GM21526 (cell line): Measurements from ENCODE around the gene TBX10.
"Not testable (repeated sequence)": the region's sequence is repeated elsewhere in the genome, so short reads cannot be mapped to it uniquely, and the experiment has no call there.

Experiments used
- ATAC-seq: cut with Tn5 transposase; IDR thresholded peaks from one replicate; pipeline ENCODE4 v1.9.1; 2021; ENCODE audit warnings: moderate library complexity; ENCODE audit not compliant: unreplicated experiment, low FRiP score

Gene TBX10

DNA sequence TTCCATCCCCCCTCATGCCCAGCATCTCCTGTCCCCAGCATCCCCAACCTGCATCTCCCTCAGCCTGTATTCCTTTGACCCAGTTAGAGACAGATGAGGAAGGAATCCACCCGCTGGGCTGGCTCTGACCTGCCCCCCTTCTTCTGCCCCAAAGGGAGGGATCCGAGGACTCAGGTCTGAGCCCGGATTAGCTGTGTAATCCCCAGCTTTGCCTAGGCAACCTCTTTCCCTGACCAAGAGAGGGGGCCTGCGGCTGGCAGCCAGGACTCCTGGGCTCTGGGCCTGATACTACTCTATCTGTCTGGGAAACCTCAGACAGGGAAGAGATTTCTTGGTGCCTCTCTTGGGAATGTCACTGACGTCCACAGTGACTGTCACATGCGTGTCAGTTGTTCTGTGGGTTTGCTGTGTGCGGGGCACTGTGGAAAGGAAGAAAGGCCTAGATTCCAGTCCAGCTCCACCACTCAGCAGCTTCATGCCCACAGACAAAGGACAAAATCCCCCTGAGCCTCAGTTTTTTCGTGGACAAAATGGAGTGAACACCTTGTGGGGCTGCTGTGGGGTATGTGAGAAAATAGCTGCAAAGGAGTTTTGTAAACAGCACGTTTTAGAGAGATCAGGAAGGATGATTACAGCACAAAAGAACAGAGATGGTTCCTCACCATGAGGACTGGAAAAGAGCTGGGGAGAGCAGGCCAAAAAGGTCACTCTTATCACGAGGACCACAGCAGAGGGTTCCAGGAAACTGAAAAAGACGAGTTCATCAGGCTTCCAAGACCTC, 34.1 kb downstream of the TBX10 start:
- no peak for ATAC-seq

- ATAC-seq, result no peak
Observed at GRCh38 chr11:67604815-67605214, 34.7 kb downstream of the TBX10 start.

- ATAC-seq, result not testable (repeated sequence)
Observed at GRCh38 chr11:67604119-67604518, 35.4 kb downstream of the TBX10 start.

GRCh38 chr11:67601098-67601497, 38.5 kb downstream of the TBX10 start:
- no peak for ATAC-seq

- no peak for ATAC-seq
Observed at GRCh38 chr11:67600324-67601029, 39.1 kb downstream of the TBX10 start.

DNA sequence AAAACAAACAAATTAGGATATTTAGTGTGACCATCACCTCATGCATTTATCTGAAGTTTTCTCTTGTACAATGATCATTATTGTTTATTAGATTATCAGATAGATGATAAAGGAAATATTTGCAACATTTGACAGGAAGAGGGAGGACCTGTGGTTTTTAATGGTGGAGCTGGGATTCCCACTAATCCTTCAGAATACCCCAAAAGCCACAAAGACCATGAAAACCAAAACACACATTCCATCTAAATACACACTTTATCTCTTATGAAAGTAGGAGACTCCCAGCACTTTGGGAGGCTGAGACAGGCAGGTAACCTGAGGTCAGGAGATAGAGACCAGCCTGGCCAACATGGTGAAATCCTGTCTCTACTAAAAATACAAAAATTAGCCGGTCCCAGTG, 40.4 kb downstream of the TBX10 start:
- ATAC-seq, result no peak

DNA sequence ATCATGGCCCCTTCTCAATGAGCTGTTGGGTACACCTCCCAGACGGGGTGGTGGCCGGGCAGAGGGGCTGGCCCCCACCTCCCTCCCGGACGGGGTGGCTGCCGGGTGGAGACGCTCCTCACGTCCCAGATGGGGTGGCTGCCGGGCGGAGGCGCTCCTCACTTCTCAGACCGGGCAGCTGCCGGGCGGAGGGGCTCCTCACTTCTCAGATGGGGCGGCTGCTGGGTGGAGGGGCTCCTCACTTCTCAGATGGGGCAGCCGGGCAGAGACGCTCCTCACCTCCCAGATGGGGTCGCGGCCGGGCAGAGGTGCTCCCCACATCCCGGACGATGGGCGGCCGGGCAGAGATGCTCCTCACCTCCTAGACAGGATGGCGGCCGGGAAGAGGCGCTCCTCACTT, 41.6 kb downstream of the TBX10 start:
- not testable (repeated sequence) for ATAC-seq

DNA sequence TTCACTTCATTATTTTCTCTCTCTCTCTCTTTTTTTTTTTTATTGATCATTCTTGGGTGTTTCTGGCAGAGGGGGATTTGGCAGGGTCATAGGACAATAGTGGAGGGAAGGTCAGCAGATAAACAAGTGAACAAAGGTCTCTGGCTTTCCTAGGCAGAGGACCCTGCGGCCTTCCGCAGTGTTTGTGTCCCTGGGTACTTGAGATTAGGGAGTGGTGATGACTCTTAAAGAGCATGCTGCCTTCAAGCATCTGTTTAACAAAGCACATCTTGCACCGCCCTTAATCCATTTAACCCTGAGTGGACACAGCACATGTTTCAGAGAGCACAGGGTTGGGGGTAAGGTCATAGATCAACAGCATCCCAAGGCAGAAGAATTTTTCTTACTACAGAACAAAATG, 42.1 kb downstream of the TBX10 start:
- not testable (repeated sequence) for ATAC-seq

GRCh38 chr11:67596753-67597300, 42.7 kb downstream of the TBX10 start:
- ATAC-seq, result no peak

GRCh38 chr11:67594480-67594879, 45.1 kb downstream of the TBX10 start:
- no peak for ATAC-seq

DNA sequence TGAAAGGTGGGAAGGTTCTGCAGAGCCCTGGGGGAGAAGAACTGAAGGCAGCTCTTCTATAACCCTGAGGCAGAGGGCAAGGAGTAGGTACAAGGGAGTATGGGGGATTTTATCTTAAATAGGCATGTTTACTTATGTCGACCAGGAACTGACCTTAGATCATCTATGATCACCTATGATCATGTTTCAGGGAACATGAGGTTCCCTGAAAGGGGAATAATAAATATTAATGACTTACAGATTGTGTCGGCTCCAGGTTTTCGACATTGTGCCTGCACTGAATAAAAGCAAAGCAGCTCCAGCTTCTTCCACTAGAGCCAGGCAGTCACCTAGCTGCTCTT, 46.0 kb downstream of the TBX10 start:
- ATAC-seq, result no peak

GRCh38 chr11:67592880-67593564, 46.5 kb downstream of the TBX10 start:
- ATAC-seq, result no peak

DNA sequence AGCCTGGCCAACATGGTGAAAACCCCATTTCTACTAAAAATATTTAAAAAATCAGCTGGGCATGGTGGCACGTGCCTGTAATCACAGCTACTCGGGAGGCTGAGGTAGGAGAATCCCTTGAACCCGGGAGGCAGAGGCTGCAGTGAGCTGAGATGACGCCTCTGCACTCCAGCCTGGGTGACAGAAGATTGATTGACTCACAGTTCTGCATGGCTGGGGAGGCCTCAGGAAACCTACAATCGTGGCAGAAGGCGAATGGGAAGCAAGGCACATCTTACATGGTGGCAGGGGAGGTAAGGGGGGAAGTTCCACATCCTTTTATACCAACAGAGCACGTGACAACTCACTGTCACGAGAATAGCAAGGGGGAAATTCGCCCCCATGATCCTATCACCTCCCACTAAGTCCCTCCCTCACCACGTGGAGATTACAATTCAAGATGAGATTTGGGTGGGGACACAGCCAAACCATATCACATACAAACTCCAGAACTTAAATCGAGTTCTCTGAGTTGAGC, 50.6 kb downstream of the TBX10 start:
- not testable (repeated sequence) for ATAC-seq

DNA sequence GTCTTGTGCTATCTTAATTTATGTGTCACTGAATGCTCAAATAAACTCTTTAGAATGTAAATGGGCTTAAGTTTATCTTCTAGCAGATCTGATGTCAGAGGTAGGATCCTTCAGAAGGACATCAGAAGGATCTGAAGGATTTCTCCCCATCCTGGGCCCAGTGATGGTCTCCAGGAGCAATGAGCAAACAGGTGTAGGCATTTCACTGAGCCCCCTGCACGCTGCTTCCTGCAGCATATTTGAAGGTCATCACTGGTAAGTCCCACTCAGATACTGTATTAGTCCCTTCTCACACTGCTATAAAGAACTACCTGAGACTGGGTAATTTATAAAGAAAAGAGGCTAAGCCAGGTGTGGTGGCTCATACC, 51.4 kb downstream of the TBX10 start:
- peak; percentile 36 for ATAC-seq

GRCh38 chr11:67586568-67587250, 52.9 kb downstream of the TBX10 start:
- no peak for ATAC-seq

GRCh38 chr11:67585911-67586310, 53.7 kb downstream of the TBX10 start:
- no peak for ATAC-seq

GRCh38 chr11:67584881-67585873, 54.4 kb downstream of the TBX10 start:
- no peak for ATAC-seq

- ATAC-seq, result no peak
Observed at GRCh38 chr11:67584205-67584880, 55.2 kb downstream of the TBX10 start.
